Esophagus muscularis mucosa (tissue), 4 donors: ENCODE data around the gene PGBD5.

Experiments used
- CTCF ChIP-seq, 3 experiments: fragments of 200-600 bp in 2 of 3; fragments of 450-650 bp in 1 of 3; sonication (generic) in 2 of 3; IDR thresholded peaks; one replicate each; pipeline ENCODE4 v1.5.1; 2017 to 2019; ENCODE audit warnings: antibody characterized with exemption in 3 of 3, mild to moderate bottlenecking in 2 of 3, moderate library complexity in 1 of 3
- EP300 ChIP-seq: sonication (generic); formaldehyde crosslinking; IDR thresholded peaks from one replicate; pipeline ENCODE4 v1.6.1; 2017; ENCODE audit warnings: antibody characterized with exemption
- POLR2AphosphoS5 ChIP-seq, 2 donors: sonication (generic); formaldehyde crosslinking; IDR thresholded peaks; one replicate each; pipeline ENCODE4 v1.6.1; 2017; ENCODE audit warnings: antibody characterized with exemption in 2 of 2

DNA sequence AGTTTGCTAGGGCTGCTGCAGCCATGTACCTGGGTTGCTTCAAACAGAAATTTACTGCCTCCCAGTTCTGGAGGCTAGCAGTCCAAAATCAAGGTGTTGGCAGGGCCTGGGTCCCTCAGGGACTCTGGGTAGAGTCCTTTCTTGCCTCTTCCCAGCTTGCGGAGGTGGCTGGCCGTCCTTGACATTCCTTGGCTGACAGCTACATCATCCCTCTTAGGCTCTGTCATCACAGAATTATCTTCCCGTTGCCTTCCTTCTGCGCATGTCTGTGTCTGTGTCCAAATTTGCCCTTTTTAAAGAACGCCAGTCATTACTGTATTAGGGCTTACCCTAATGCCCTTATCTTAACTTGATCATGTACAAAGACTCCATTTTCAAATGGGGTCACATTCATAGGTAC lies 37.6 kb upstream of the PGBD5 start:
- TF ChIP-seq CTCF (IDR thresholded peaks at IDR 0.05) (no peak), EP300 (no peak), POLR2AphosphoS5 (IDR thresholded peaks at IDR 0.05) (no peak)
